Adrenal gland (tissue), 12 donors: ENCODE data around the gene MYH13. TPM values are rescaled to one million over a fixed set of nuclear protein-coding genes. Genes with fewer than 3 reads are reported as not detected.

Experiments
- DNase-seq, 7 donors: peaks; one replicate each; pipeline ENCODE4 v3.0.0-alpha.2; 2019 to 2020
- H3K27ac ChIP-seq, 5 donors: fragments of 200-600 bp; sonication (generic) in 4 of 5; 1 replicate in 3 of 5; 2 replicates in 2 of 5; pipeline versions ENCODE4 v1.5.1 to v1.8.0; 2016 to 2020; ENCODE audit warnings: mild to moderate bottlenecking in 1 of 5
- H3K27me3 ChIP-seq: fragments of 200-600 bp; 2 replicates; pipeline ENCODE4 v1.8.0; 2021
- H3K36me3 ChIP-seq, 2 donors: fragments of 200-600 bp; replicated peaks in 1 of 2; 1 replicate in 1 of 2; 2 replicates in 1 of 2; pipeline versions ENCODE4 v1.5.1 to v1.8.0; 2018 to 2022
- H3K4me1 ChIP-seq, 2 donors: fragments of 200-600 bp; replicated peaks in 1 of 2; 1 replicate in 1 of 2; 2 replicates in 1 of 2; pipeline versions ENCODE4 v1.5.1 to v1.8.0; 2018 to 2021
- H3K4me3 ChIP-seq, 4 donors: fragments of 200-600 bp; sonication (generic) in 3 of 4; one replicate each; pipeline ENCODE4 v1.5.1; 2016 to 2018
- H3K9me3 ChIP-seq, 3 donors: fragments of 200-600 bp; sonication (generic) in 1 of 3; replicated peaks in 1 of 3; 1 replicate in 2 of 3; 2 replicates in 1 of 3; pipeline versions ENCODE4 v1.5.1 to v1.8.0; 2016 to 2021
- CTCF ChIP-seq, 6 experiments: fragments of 450-650 bp in 4 of 6; fragments of 200-600 bp in 2 of 6; sonication (generic) in 1 of 6; IDR thresholded peaks; 1 replicate in 5 of 6; 2 replicates in 1 of 6; pipeline versions ENCODE4 v1.5.1 to v1.8.0; 2016 to 2021; ENCODE audit warnings: antibody characterized with exemption in 6 of 6, mild to moderate bottlenecking in 2 of 6, moderate library complexity in 1 of 6
- POLR2A ChIP-seq, 2 donors: fragments of 450-650 bp; IDR thresholded peaks; one replicate each; pipeline ENCODE4 v1.6.1; 2017; ENCODE audit warnings: antibody characterized with exemption in 2 of 2, mild to moderate bottlenecking in 2 of 2, moderate library complexity in 1 of 2
- WGBS, 4 donors: extraction: QIAGEN DNeasy Blood & Tissue Kit in 2 of 4; methylation state at CpG; one replicate each; pipeline versions ENCODE4 v1.1.5 to v1.1.7; 2013 to 2017; 5-methylcytosine and 5-hydroxymethylcytosine counted together
- intact Hi-C, 2 donors: fragments of 100-400 bp; cut with DNase I; formaldehyde crosslinking; loops; one replicate each; pipeline versions ENCODE4 v1.14.1 to v1.15.0; 2022 to 2023
- polyA plus RNA-seq, 3 donors: library from polyadenylated mRNA; stranded (reverse); fragments of 200-250 nt in 2 of 3; fragments of 350-450 nt in 1 of 3; fragmentation: Illumina TruSeq in 1 of 3; extraction: RNeasy Lipid Tissue Mini Kit (QIAGEN cat#74804) in 1 of 3; gene quantifications; one replicate each; pipeline ENCODE4 v1.2.3, GENCODE V29; 2013 to 2014
- total RNA-seq, 9 donors: library from RNA; depleted of rRNA in 4 of 9; stranded (reverse); fragments of >200 nt in 4 of 9; fragments of 120-200 nt in 1 of 9; fragmentation: NEBNext Ultra II Directional in 1 of 9; extraction: Animal tissue kit (Norgen Biotek cat#: 25700) in 1 of 9; gene quantifications; one replicate each; pipeline versions ENCODE4 v1.1.0 to v1.2.4, GENCODE V29; 2013 to 2023
- donor health status: healthy with polysubstance abuse.
- donor health status: Bipolar disorder and iron deficiency.
- donor health status: DM: yes; HTN: yes; CAD: no.
- donor health status: DM: no; HTN: no; CAD: no.
- donor health status: DM: no; HTN: no; CAD: no.
- donor health status: DM: yes; HTN: yes; CAD: no.

The MYH13 gene
- total and polyA plus RNA-seq, 12 donors: not detected

- Histone ChIP-seq H3K27me3 (no peaks in the 10 kb centered on the region), H3K27ac (no peak overlapping the region), H3K9me3 (no peaks in the 10 kb centered on the region), H3K4me1 (no peaks in the 10 kb centered on the region), H3K4me3 (no peak overlapping the region), H3K36me3 (no peaks in the 10 kb centered on the region)
- no peak for DNase-seq
- WGBS, 4 donors: 73 to 77% (median 74%) methylated on average over 9 of the region's 9 CpGs
- TF ChIP-seq POLR2A (IDR thresholded peaks at IDR 0.05): no peak
- no peak for TF ChIP-seq CTCF (IDR thresholded peaks at IDR 0.05)
- intact Hi-C loops: loop anchor here (10.0 kb wide), 1 partner anchor 277 kb away; no protein-coding TSS in a partner anchor
Measured at GRCh38 chr17:10337976-10338375, 34.8 kb downstream of the MYH13 start.

- intact Hi-C loops: loop anchor here (10.0 kb wide), 1 partner anchor 278 kb away; no protein-coding TSS in a partner anchor
- no peak for DNase-seq
- H3K27me3 ChIP-seq: no peaks in the 10 kb centered on the region
- H3K4me1 ChIP-seq: no peaks in the 10 kb centered on the region
- WGBS, 4 donors: 62 to 72% (median 67%) methylated on average over 9 to 10 of the region's 10 CpGs
- no peaks in the 10 kb centered on the region for H3K9me3 ChIP-seq
- no peaks in the 10 kb centered on the region for H3K36me3 ChIP-seq
- H3K4me3 ChIP-seq: no peak overlapping the region
- TF ChIP-seq POLR2A (IDR thresholded peaks at IDR 0.05): no peak
- no peak for TF ChIP-seq CTCF (IDR thresholded peaks at IDR 0.05)
- no peak overlapping the region for H3K27ac ChIP-seq
Measured at GRCh38 chr17:10337136-10337535, 35.7 kb downstream of the MYH13 start.

- no peaks in the 10 kb centered on the region for H3K4me1 ChIP-seq
- intact Hi-C loops: loop anchor here (10.0 kb wide), 1 partner anchor 278 kb away; no protein-coding TSS in a partner anchor
- H3K9me3 ChIP-seq: no peaks in the 10 kb centered on the region
- TF ChIP-seq CTCF (IDR thresholded peaks at IDR 0.05) (no peak), POLR2A (IDR thresholded peaks at IDR 0.05) (no peak)
- no peak for DNase-seq
- H3K27ac ChIP-seq: no peak overlapping the region
- H3K36me3 ChIP-seq: no peaks in the 10 kb centered on the region
- 71 to 81% (median 79%) methylated on average over 7 of the region's 7 CpGs for WGBS, 4 donors
- H3K27me3 ChIP-seq: no peaks in the 10 kb centered on the region
- no peak overlapping the region for H3K4me3 ChIP-seq
Measured at GRCh38 chr17:10336393-10336792, 36.4 kb downstream of the MYH13 start.

- Histone ChIP-seq H3K4me3 (no peak overlapping the region), H3K36me3 (no peaks in the 10 kb centered on the region), H3K27me3 (no peaks in the 10 kb centered on the region), H3K27ac (no peak overlapping the region), H3K9me3 (no peaks in the 10 kb centered on the region), H3K4me1 (no peaks in the 10 kb centered on the region)
- 83 to 88% (median 85%) methylated on average over 4 of the region's 4 CpGs for WGBS, 4 donors
- intact Hi-C loops: loop anchor here (10.0 kb wide), 1 partner anchor 282 kb away; no protein-coding TSS in a partner anchor
- DNase-seq: no peak
- no peak for TF ChIP-seq POLR2A (IDR thresholded peaks at IDR 0.05)
Measured at GRCh38 chr17:10332515-10332914, 40.3 kb downstream of the MYH13 start.
